H1 (cell line): ENCODE results near the gene RSAD1. TPM values are rescaled to one million over a fixed set of nuclear protein-coding genes. Genes with fewer than 3 reads are reported as not detected.

ENCODE experiments used
- CTCF ChIA-PET: fragments of 300-600 bp; sonication (Branson Sonifier 250); formaldehyde crosslinking; loops from one replicate; lab custom pipeline; 2021; ENCODE audit not compliant: partially characterized antibody; lab: Charles Lee
- POLR2A ChIA-PET: fragments of 300-600 bp; sonication (Branson Sonifier 250); formaldehyde crosslinking; loops from one replicate; lab custom pipeline; 2021; ENCODE audit warnings: inconsistent platforms; ENCODE audit not compliant: partially characterized antibody; lab: Charles Lee
- DNase-seq, 2 experiments: peaks; one replicate each; pipeline versions ENCODE4 v3.0.0 to v3.0.0-alpha.2; 2010 to 2022; ENCODE audit warnings: low spot score in 2 of 2, low read depth in 1 of 2, mixed read lengths in 1 of 2
- FAIRE-seq: peaks from 2 replicates; lab custom pipeline; 2011; peaks lifted over from hg19 to GRCh38; lab: Jason Lieb, UNC
- H2AFZ ChIP-seq: 2 replicates; pipeline ENCODE4 v1.8.1; 2012; ENCODE audit warnings: low read length, inconsistent platforms
- H2AK5ac ChIP-seq: 2 replicates; pipeline ENCODE4 v1.6.1; 2013; ENCODE audit warnings: low read depth, low read length
- H2BK120ac ChIP-seq: replicated peaks from 2 replicates; pipeline ENCODE3; 2013; ENCODE audit warnings: low read depth, low read length, inconsistent platforms
- H2BK12ac ChIP-seq: 2 replicates; pipeline ENCODE4 v1.6.1; 2013; ENCODE audit warnings: low read depth, low read length
- H2BK15ac ChIP-seq: 2 replicates; pipeline ENCODE4 v1.6.1; 2013; ENCODE audit warnings: low read length
- H2BK20ac ChIP-seq: 2 replicates; pipeline ENCODE4 v1.6.1; 2013; ENCODE audit warnings: low read length
- H2BK5ac ChIP-seq: 2 replicates; pipeline ENCODE4 v1.6.1; 2013; ENCODE audit warnings: low read depth, low read length
- H3K14ac ChIP-seq: 2 replicates; pipeline ENCODE4 v1.6.1; 2013; ENCODE audit warnings: inconsistent platforms; ENCODE audit not compliant: insufficient read length
- H3K18ac ChIP-seq: 2 replicates; pipeline ENCODE4 v1.6.1; 2013; ENCODE audit warnings: low read length; ENCODE audit errors: extremely low read depth
- H3K23ac ChIP-seq: 2 replicates; pipeline ENCODE4 v1.6.1; 2013; ENCODE audit warnings: inconsistent platforms; ENCODE audit not compliant: insufficient read length
- H3K23me2 ChIP-seq: 2 replicates; pipeline ENCODE4 v1.6.1; 2013; ENCODE audit warnings: low read depth, low read length
- H3K27ac ChIP-seq: 2 replicates; pipeline ENCODE4 v1.6.1; 2011; ENCODE audit warnings: low read depth, low read length, inconsistent platforms
- H3K27me3 ChIP-seq, 4 experiments: replicated peaks in 1 of 4; 1 replicate in 1 of 4; 2 replicates in 3 of 4; pipeline versions ENCODE4 v1.6.1 to v1.8.1; 2011 to 2013; ENCODE audit warnings: low read length in 3 of 4, mild to moderate bottlenecking in 3 of 4, inconsistent platforms in 2 of 4, mixed read lengths in 2 of 4, moderate library complexity in 1 of 4; ENCODE audit not compliant: control insufficient read depth in 3 of 4, insufficient read depth in 3 of 4; ENCODE audit errors: extremely low read depth in 1 of 4
- H3K36me3 ChIP-seq, 4 experiments: 2 replicates each; pipeline versions ENCODE4 v1.6.1 to v1.8.1; 2011 to 2013; ENCODE audit warnings: mild to moderate bottlenecking in 4 of 4, low read length in 3 of 4, moderate library complexity in 2 of 4, control low read depth in 1 of 4, inconsistent platforms in 1 of 4; ENCODE audit not compliant: insufficient read depth in 4 of 4, control insufficient read depth in 2 of 4
- H3K4ac ChIP-seq: replicated peaks from 2 replicates; pipeline ENCODE3; 2013; ENCODE audit warnings: low read length, low read depth, mixed read lengths, inconsistent platforms; ENCODE audit not compliant: insufficient read length
- H3K4me1 ChIP-seq, 4 experiments: replicated peaks in 1 of 4; 1 replicate in 1 of 4; 2 replicates in 3 of 4; pipeline versions ENCODE4 v1.6.1 to v1.8.1; 2011 to 2013; ENCODE audit warnings: low read length in 3 of 4, inconsistent platforms in 2 of 4, mixed read lengths in 1 of 4; ENCODE audit not compliant: insufficient read depth in 4 of 4, control insufficient read depth in 3 of 4
- H3K4me2 ChIP-seq, 2 experiments: 2 replicates each; pipeline versions ENCODE4 v1.6.1 to v1.8.1; 2011 to 2013; ENCODE audit warnings: low read depth in 2 of 2, low read length in 2 of 2, control low read depth in 1 of 2, inconsistent platforms in 1 of 2, mild to moderate bottlenecking in 1 of 2; ENCODE audit not compliant: insufficient read depth in 1 of 2
- H3K4me3 ChIP-seq, 4 experiments: fragments of 200-600, 300-600 bp in 1 of 4; sonication (generic), shearing (Covaris generic), sonication (Bioruptor Twin) in 1 of 4; 2 replicates each; pipeline versions ENCODE4 v1.5.1 to v1.8.1; 2011 to 2016; ENCODE audit warnings: low read length in 4 of 4, low read depth in 3 of 4, control low read depth in 2 of 4, inconsistent platforms in 2 of 4, mild to moderate bottlenecking in 2 of 4, mixed read lengths in 1 of 4, moderate library complexity in 1 of 4; ENCODE audit not compliant: insufficient read depth in 2 of 4; ENCODE audit errors: extremely low read depth in 1 of 4
- H3K56ac ChIP-seq: replicated peaks from 2 replicates; pipeline ENCODE3; 2013; ENCODE audit warnings: low read depth, mild to moderate bottlenecking, mixed read lengths, low read length, inconsistent platforms; ENCODE audit not compliant: insufficient read length
- H3K79me1 ChIP-seq: 2 replicates; pipeline ENCODE4 v1.6.1; 2013; ENCODE audit warnings: low read depth, low read length, control low read depth
- H3K79me2 ChIP-seq, 2 experiments: 2 replicates each; pipeline versions ENCODE4 v1.6.1 to v1.8.1; 2012 to 2013; ENCODE audit warnings: low read length in 2 of 2, mild to moderate bottlenecking in 2 of 2, inconsistent platforms in 1 of 2; ENCODE audit not compliant: insufficient read depth in 2 of 2, control insufficient read depth in 1 of 2
- H3K9ac ChIP-seq, 4 experiments: replicated peaks in 1 of 4; 1 replicate in 1 of 4; 2 replicates in 3 of 4; pipeline versions ENCODE4 v1.6.1 to v1.8.1; 2011 to 2013; ENCODE audit warnings: low read depth in 3 of 4, low read length in 3 of 4, control low read depth in 2 of 4, mild to moderate bottlenecking in 2 of 4, moderate library complexity in 2 of 4, inconsistent platforms in 1 of 4; ENCODE audit errors: extremely low read depth in 1 of 4
- H3K9me3 ChIP-seq, 2 experiments: 2 replicates each; pipeline versions ENCODE4 v1.6.1 to v1.8.1; 2012 to 2013; ENCODE audit warnings: mild to moderate bottlenecking in 2 of 2, moderate library complexity in 2 of 2, control low read depth in 1 of 2, inconsistent platforms in 1 of 2, low read depth in 1 of 2, low read length in 1 of 2, mixed read lengths in 1 of 2; ENCODE audit not compliant: insufficient read depth in 2 of 2
- H4K20me1 ChIP-seq, 2 experiments: replicated peaks in 1 of 2; 2 replicates each; pipeline versions ENCODE3 to v1.8.1; 2011 to 2013; ENCODE audit warnings: inconsistent platforms in 2 of 2, low read length in 2 of 2, mild to moderate bottlenecking in 1 of 2; ENCODE audit not compliant: insufficient read depth in 2 of 2, control insufficient read depth in 1 of 2
- H4K5ac ChIP-seq: 2 replicates; pipeline ENCODE4 v1.6.1; 2013; ENCODE audit warnings: low read length, low read depth, mixed read lengths, inconsistent platforms; ENCODE audit not compliant: insufficient read length
- H4K8ac ChIP-seq: 2 replicates; pipeline ENCODE4 v1.8.0; 2013; ENCODE audit warnings: mild to moderate bottlenecking, moderate library complexity, low read length, inconsistent platforms; ENCODE audit not compliant: insufficient read depth; ENCODE audit errors: extremely low read depth
- H4K91ac ChIP-seq: replicated peaks from 2 replicates; pipeline ENCODE3; 2013; ENCODE audit warnings: low read length, mixed read lengths, inconsistent platforms; ENCODE audit not compliant: insufficient read length
- USF2 ChIP-seq: IDR thresholded peaks from 2 replicates; pipeline ENCODE4 v1.6.1; 2011; ENCODE audit warnings: low read length, improper control_type of control experiment
- WGBS, 2 experiments: shearing (Covaris generic) in 1 of 2; methylation state at CpG; one replicate each; pipeline versions ENCODE4 v1.1.6 to v1.1.7; 2013 to 2015; ENCODE audit warnings: low lambda C conversion rate in 2 of 2, mixed read lengths in 2 of 2, inconsistent platforms in 1 of 2, low coverage in 1 of 2, missing lambda C conversion rate in 1 of 2; ENCODE audit not compliant: insufficient replicate concordance in 2 of 2, insufficient coverage in 1 of 2, insufficient read length in 1 of 2; ENCODE audit errors: extremely low coverage in 1 of 2, missing lambda C conversion rate in 1 of 2; 5-methylcytosine and 5-hydroxymethylcytosine counted together
- polyA plus RNA-seq, 7 experiments: library from polyadenylated mRNA; depleted of rRNA in 3 of 7; stranded (reverse) in 5 of 7; unstranded in 2 of 7; fragments of >200 nt in 5 of 7; fragments of 200-250 nt in 2 of 7; gene quantifications; 1 replicate in 5 of 7; 2 replicates in 1 of 7; 4 replicates in 1 of 7; pipeline versions ENCODE4 v1.2.1 to v1.2.3, GENCODE V29; 2011 to 2013; ENCODE audit warnings: missing spikeins in 2 of 7, mixed read lengths in 2 of 7
- total RNA-seq: library from RNA; stranded (reverse); fragmentation: NEBNext Ultra II Directional; extraction: Animal tissue kit (Norgen Biotek cat#: 25700); gene quantifications from 2 replicates; pipeline ENCODE4 v1.2.1, GENCODE V29; 2021

RSAD1 gene
- total and polyA plus RNA-seq, 2 of the 8 experiments (the other 6 are each of a cell fraction or from before 2014, with no cell fraction given): 17.9 to 33.5 TPM

- Histone ChIP-seq H3K79me1 (no peaks in the 10 kb centered on the region), H3K14ac (peak overlapping the region; percentile 20), H3K36me3 (no peaks in the 10 kb centered on the region), H4K20me1 (no peaks in the 10 kb centered on the region), H2BK20ac (no peak overlapping the region), H3K4me1 (peaks cover 0 to under 1% (median 0%) of the 10 kb centered on the region in 4 experiments; a peak in 1 of 7 replicates), H3K79me2 (no peaks in the 10 kb centered on the region), H3K27me3 (no peaks in the 10 kb centered on the region), H3K23ac (no peak overlapping the region), H3K4me2 (no peak overlapping the region), H3K27ac (no peak overlapping the region), H3K4me3 (no peak overlapping the region), H3K9me3 (no peaks in the 10 kb centered on the region), H3K56ac (no peak overlapping the region), H2BK12ac (no peak overlapping the region), H2BK120ac (no peak overlapping the region), H2AK5ac (no peak overlapping the region), H4K8ac (no peak overlapping the region), H2BK15ac (no peak overlapping the region), H2BK5ac (no peak overlapping the region), H3K9ac (no peak overlapping the region), H4K5ac (no peak overlapping the region), H2AFZ (no peak overlapping the region), H3K4ac (no peak overlapping the region), H3K23me2 (no peaks in the 10 kb centered on the region), H3K18ac (no peak overlapping the region), H4K91ac (no peak overlapping the region)
- CTCF ChIA-PET: interaction anchor here (0.6 to 1.1 kb wide), 3 partner anchors 10 to 48 kb away, joined by 3 to 7 read pairs (median 4); no protein-coding TSS in a partner anchor
- WGBS, 2 experiments: 85% methylated on average over 7 of the region's 7 CpGs; no CpG with 5 or more reads in 1 of the 2 experiments
- DNase-seq (no peak), FAIRE-seq (no peak)
- POLR2A ChIA-PET: no interaction called here
- TF ChIP-seq USF2: no peak
Measured at GRCh38 chr17:50498021-50498874, 19.6 kb downstream of the RSAD1 start.
